ENCODE measurements around the gene MR1. TPM values are rescaled to one million over a fixed set of nuclear protein-coding genes. Genes with fewer than 3 reads are reported as not detected.

MR1 gene
- total RNA-seq, 2 experiments from 2014 or later: 7.9 to 18.3 TPM

- ChIA-PET POLR2A (interaction anchor here (0.9 kb wide), 1 partner anchor 21 kb away, joined by 3 read pairs; no protein-coding TSS in a partner anchor), CTCF (ENCODE audit: unreplicated experiment) (interaction anchor here (0.8 to 1.2 kb wide), 3 partner anchors 51 to 68 kb away, joined by 3 to 9 read pairs (median 3); no protein-coding TSS in a partner anchor)
- Histone ChIP-seq H3K9me2 (ENCODE audit: insufficient read depth, low read length) (no peaks in the 10 kb centered on the region), H3K79me2 (ENCODE audit: insufficient read depth, low read depth, low read length) (no peaks in the 10 kb centered on the region), H2AFZ (ENCODE audit: low read length) (no peak overlapping the region), H3K4me1 (ENCODE audit: insufficient read depth, low read length, poor library complexity, severe bottlenecking) (peaks cover 13% of the 10 kb centered on the region), H3K4me2 (ENCODE audit: low read length) (no peak overlapping the region), H3K4me3 (ENCODE audit: low read depth, low read length, poor library complexity, severe bottlenecking) (no peak overlapping the region), H3K36me3 (ENCODE audit: insufficient read depth, low read length) (no peaks in the 10 kb centered on the region), H3K9me3 (ENCODE audit: low read length) (no peaks in the 10 kb centered on the region), H3K27ac (ENCODE audit: low read depth, low read length, poor library complexity, severe bottlenecking) (no peak overlapping the region), H4K20me1 (ENCODE audit: insufficient read depth, low read length) (no peaks in the 10 kb centered on the region)
- no peak for TF ChIP-seq CTCF (conservative IDR thresholded peaks at IDR 0.05; ENCODE audit: low read length)
- TF ChIP-seq EZH2phosphoT487 (IDR thresholded peaks at IDR 0.05; ENCODE audit: borderline replicate concordance, low read depth, low read length): no peak
- BruUV-seq (replicated peaks): no TSS peak
- DNase-seq (ENCODE audit: low spot score): no peak
- intact Hi-C loops (cut with micrococcal nuclease; ENCODE audit: unreplicated experiment): loop anchor here (1.0 to 5.0 kb wide), 3 partner anchors 58 to 202 kb away; no protein-coding TSS in a partner anchor
Measured at GRCh38 chr1:181084606-181084969, 50.8 kb downstream of the MR1 start.

GRCh38 chr1:181086091-181086490, 52.3 kb downstream of the MR1 start:
- intact Hi-C loops (cut with micrococcal nuclease; ENCODE audit: unreplicated experiment): loop anchor here (5.0 kb wide), 1 partner anchor 49 kb away; no protein-coding TSS in a partner anchor

More at GRCh38 chr1:181086091-181086490, 52.3 kb downstream of the MR1 start:
- H3K27ac ChIP-seq (ENCODE audit: low read depth, low read length, poor library complexity, severe bottlenecking): no peak overlapping the region
- H4K20me1 ChIP-seq (ENCODE audit: insufficient read depth, low read length): peaks cover 8% of the 10 kb centered on the region
- BruUV-seq (replicated peaks): no TSS peak
- no peak overlapping the region for H3K4me3 ChIP-seq (ENCODE audit: low read depth, low read length, poor library complexity, severe bottlenecking)
- CTCF ChIA-PET (ENCODE audit: unreplicated experiment): no interaction called here
- DNase-seq (ENCODE audit: low spot score): no peak
- H3K9me2 ChIP-seq (ENCODE audit: insufficient read depth, low read length): no peaks in the 10 kb centered on the region
- no peaks in the 10 kb centered on the region for H3K36me3 ChIP-seq (ENCODE audit: insufficient read depth, low read length)
- H3K9me3 ChIP-seq (ENCODE audit: low read length): no peaks in the 10 kb centered on the region
- H2AFZ ChIP-seq (ENCODE audit: low read length): no peak overlapping the region
- POLR2A ChIA-PET: no interaction called here
- H3K4me1 ChIP-seq (ENCODE audit: insufficient read depth, low read length, poor library complexity, severe bottlenecking): peaks cover 21% of the 10 kb centered on the region
- H3K4me2 ChIP-seq (ENCODE audit: low read length): no peak overlapping the region
- TF ChIP-seq EZH2phosphoT487 (IDR thresholded peaks at IDR 0.05; ENCODE audit: borderline replicate concordance, low read depth, low read length): no peak
- no peak for TF ChIP-seq CTCF (conservative IDR thresholded peaks at IDR 0.05; ENCODE audit: low read length)
- H3K79me2 ChIP-seq (ENCODE audit: insufficient read depth, low read depth, low read length): peaks cover 14% of the 10 kb centered on the region; the same call in 1 of the 2 replicates
